Measurements from ENCODE around the gene MAP10. TPM values are rescaled to one million over a fixed set of nuclear protein-coding genes. Genes with fewer than 3 reads are reported as not detected.

MAP10 gene
- total and polyA plus RNA-seq, 2 experiments from 2014 or later = 2.9 to 3.3 TPM

- Mint-ChIP-seq H3K4me3 (no peak overlapping the region), H3K27ac (no peak overlapping the region), H3K27me3 (ENCODE audit: insufficient read depth, low read depth, poor library complexity) (no peaks in the 10 kb centered on the region), H3K36me3 (ENCODE audit: low read depth) (no peaks in the 10 kb centered on the region), H3K4me1 (peaks cover 7% of the 10 kb centered on the region; the same call in 2 of the 3 replicates), H3K9me3 (no peaks in the 10 kb centered on the region)
- no peaks in the 10 kb centered on the region for H3F3A ChIP-seq (replicated peaks; ENCODE audit: low read depth)
- no peak overlapping the region for H3K4me2 ChIP-seq
- DNase-seq (ENCODE audit: low spot score) (no peak), ATAC-seq (no peak)
- H3K9me2 ChIP-seq (ENCODE audit: insufficient read depth) = no peaks in the 10 kb centered on the region
- no peaks in the 10 kb centered on the region for H3K36me3 ChIP-seq (ENCODE audit: insufficient read depth)
- no peaks in the 10 kb centered on the region for H4K20me1 ChIP-seq (replicated peaks; ENCODE audit: insufficient read depth)
- H3K4me1 ChIP-seq (ENCODE audit: insufficient read depth) = peaks cover 8% of the 10 kb centered on the region
- no peaks in the 10 kb centered on the region for H3K79me2 ChIP-seq (replicated peaks; ENCODE audit: insufficient read depth)
- no peak overlapping the region for H2AFZ ChIP-seq
- H3K27ac ChIP-seq (ENCODE audit: low read depth) = no peak overlapping the region
- no peak overlapping the region for H3K4me3 ChIP-seq
- TF ChIP-seq ETS1 (IDR thresholded peaks at IDR 0.05) (no peak), EZH2phosphoT487 (IDR thresholded peaks at IDR 0.05; ENCODE audit: unreplicated experiment) (no peak), ZNF331 (CRISPR knock-in tag; IDR thresholded peaks at IDR 0.05; ENCODE audit: low read depth) (no peak), POLR2AphosphoS5 (IDR thresholded peaks at IDR 0.05; ENCODE audit: low read depth) (no peak), STAT1 (IDR thresholded peaks at IDR 0.05; ENCODE audit: unreplicated experiment) (no peak), JUNB (IDR thresholded peaks at IDR 0.05; ENCODE audit: unreplicated experiment) (no peak), ZNF462 (CRISPR knock-in tag; IDR thresholded peaks at IDR 0.05) (no peak), ZNF114 (CRISPR knock-in tag; IDR thresholded peaks at IDR 0.05) (no peak), CTCF (conservative IDR thresholded peaks at IDR 0.05; ENCODE audit: low read depth in 2 of 2) (no peak), NANOG (IDR thresholded peaks at IDR 0.05; ENCODE audit: borderline replicate concordance) (no peak), REST (IDR thresholded peaks at IDR 0.05; ENCODE audit: unreplicated experiment) (no peak), CREB1 (CRISPR knock-in tag; IDR thresholded peaks at IDR 0.05; ENCODE audit: low read depth) (no peak), EZH2 (IDR thresholded peaks at IDR 0.05; ENCODE audit: low read depth, unreplicated experiment) (no peak)
- H3K27me3 ChIP-seq (ENCODE audit: insufficient read depth) = no peaks in the 10 kb centered on the region
These were observed 7.3 kb downstream of the MAP10 start for GRCh38 chr1:232812560-232812959.

Measured in GM23338 (cell line).